Breast epithelium (tissue), 4 donors: ENCODE measurements around the gene HAND2. TPM values are rescaled to one million over a fixed set of nuclear protein-coding genes. Genes with fewer than 3 reads are reported as not detected.

ENCODE experiments used
- DNase-seq, 2 donors: peaks; one replicate each; pipeline ENCODE4 v3.0.0-alpha.2; 2019; ENCODE audit warnings: low spot score in 2 of 2
- H3K27ac ChIP-seq, 2 donors: fragments of 200-600 bp; sonication (generic) in 1 of 2; one replicate each; pipeline ENCODE4 v1.5.1; 2016 to 2019; ENCODE audit warnings: mild to moderate bottlenecking in 1 of 2
- H3K27me3 ChIP-seq, 2 donors: fragments of 200-600 bp; sonication (generic) in 1 of 2; one replicate each; pipeline versions ENCODE4 v1.5.1 to v1.6.0; 2017 to 2019; ENCODE audit warnings: control low read depth in 1 of 2, mild to moderate bottlenecking in 1 of 2
- H3K36me3 ChIP-seq: fragments of 200-600 bp; one replicate; pipeline ENCODE4 v1.5.1; 2019
- H3K4me1 ChIP-seq, 2 donors: fragments of 200-600 bp; sonication (generic); one replicate each; pipeline ENCODE4 v1.5.1; 2016 to 2019; ENCODE audit warnings: control low read depth in 1 of 2
- H3K4me3 ChIP-seq, 3 donors: fragments of 200-600 bp; sonication (generic); 1 replicate in 2 of 3; 2 replicates in 1 of 3; pipeline ENCODE4 v1.5.1; 2016 to 2019; ENCODE audit warnings: mild to moderate bottlenecking in 3 of 3, moderate library complexity in 2 of 3
- H3K9me3 ChIP-seq, 2 donors: fragments of 200-600 bp; sonication (generic) in 1 of 2; one replicate each; pipeline ENCODE4 v1.5.1; 2016 to 2019; ENCODE audit warnings: control low read depth in 1 of 2
- CTCF ChIP-seq, 3 donors: fragments of 450-650 bp; IDR thresholded peaks; one replicate each; pipeline ENCODE4 v1.5.1; 2016 to 2017; ENCODE audit warnings: antibody characterized with exemption in 3 of 3, mild to moderate bottlenecking in 3 of 3, moderate library complexity in 3 of 3
- POLR2A ChIP-seq: fragments of 450-650 bp; IDR thresholded peaks from one replicate; pipeline ENCODE4 v1.6.1; 2016; ENCODE audit warnings: antibody characterized with exemption, mild to moderate bottlenecking, moderate library complexity
- POLR2AphosphoS5 ChIP-seq, 3 donors: sonication (generic); formaldehyde crosslinking; IDR thresholded peaks; one replicate each; pipeline ENCODE4 v1.6.1; 2017; ENCODE audit warnings: antibody characterized with exemption in 3 of 3
- intact Hi-C: fragments of 100-400 bp; cut with DNase I; formaldehyde crosslinking; loops from one replicate; pipeline ENCODE4 v1.15.1; 2023; ENCODE audit warnings: low total_unique reads
- total RNA-seq, 3 donors: library from RNA; depleted of rRNA; stranded (reverse); fragments of >200 nt; gene quantifications; one replicate each; pipeline ENCODE4 v1.1.0, GENCODE V29; 2016

HAND2 gene
- total RNA-seq, 3 donors from 2014 or later = 10.5 to 29.6 (median 12.8) TPM

GRCh38 chr4:173506597-173507211, 23.3 kb downstream of the HAND2 start:
- Histone ChIP-seq H3K36me3 (no peaks in the 10 kb centered on the region), H3K4me3 (no peak overlapping the region), H3K27me3 (peaks cover 0 to 61% of the 10 kb centered on the region in 2 donors), H3K4me1 (no peaks in the 10 kb centered on the region), H3K27ac (no peak overlapping the region), H3K9me3 (no peaks in the 10 kb centered on the region)
- no peak for DNase-seq
- intact Hi-C loops = no loop called here
- TF ChIP-seq POLR2AphosphoS5 (IDR thresholded peaks at IDR 0.05) (no peak), POLR2A (no peak), CTCF (IDR thresholded peaks at IDR 0.05) (no peak)

- Histone ChIP-seq H3K4me3 (no peak overlapping the region), H3K27me3 (peaks cover 0 to 66% of the 10 kb centered on the region in 2 donors), H3K4me1 (no peaks in the 10 kb centered on the region), H3K27ac (no peak overlapping the region), H3K9me3 (no peaks in the 10 kb centered on the region), H3K36me3 (no peaks in the 10 kb centered on the region)
- no peak for DNase-seq
- TF ChIP-seq POLR2AphosphoS5 (IDR thresholded peaks at IDR 0.05) = no peak
- TF ChIP-seq CTCF (IDR thresholded peaks at IDR 0.05) = peak in 1 of 3 donors; percentile 43
- intact Hi-C loops = no loop called here
These were observed 24.0 kb downstream of the HAND2 start for GRCh38 chr4:173505924-173506518.

- no peak overlapping the region for H3K27ac ChIP-seq
- H3K4me1 ChIP-seq = no peaks in the 10 kb centered on the region
- H3K4me3 ChIP-seq = peak overlapping the region in 1 of 3 donors; percentile 22
- DNase-seq = no peak
- intact Hi-C loops = no loop called here
- H3K9me3 ChIP-seq = no peaks in the 10 kb centered on the region
- H3K27me3 ChIP-seq = peaks cover 0 to 62% of the 10 kb centered on the region in 2 donors
- no peaks in the 10 kb centered on the region for H3K36me3 ChIP-seq
- TF ChIP-seq POLR2AphosphoS5 (IDR thresholded peaks at IDR 0.05) (no peak), CTCF (IDR thresholded peaks at IDR 0.05) (no peak), POLR2A (no peak)
These were observed 25.9 kb downstream of the HAND2 start for GRCh38 chr4:173504181-173504503.

- intact Hi-C loops = no loop called here
- no peak overlapping the region for H3K27ac ChIP-seq
- TF ChIP-seq POLR2AphosphoS5 (IDR thresholded peaks at IDR 0.05) = no peak
- no peak for TF ChIP-seq CTCF (IDR thresholded peaks at IDR 0.05)
- TF ChIP-seq POLR2A = no peak
- DNase-seq = no peak
- H3K4me3 ChIP-seq = peak overlapping the region in 1 of 3 donors; percentile 22
- no peaks in the 10 kb centered on the region for H3K4me1 ChIP-seq
- H3K27me3 ChIP-seq = peaks cover 0 to 57% of the 10 kb centered on the region in 2 donors
- H3K36me3 ChIP-seq = no peaks in the 10 kb centered on the region
- H3K9me3 ChIP-seq = no peaks in the 10 kb centered on the region
These were observed 26.5 kb downstream of the HAND2 start for GRCh38 chr4:173503330-173504180.

- no peak for TF ChIP-seq CTCF (IDR thresholded peaks at IDR 0.05)
- TF ChIP-seq POLR2AphosphoS5 (IDR thresholded peaks at IDR 0.05) = no peak
- TF ChIP-seq POLR2A = no peak
- no peak for DNase-seq
- no peaks in the 10 kb centered on the region for H3K36me3 ChIP-seq
- H3K27me3 ChIP-seq = peaks cover 0 to 45% of the 10 kb centered on the region in 2 donors
- no peaks in the 10 kb centered on the region for H3K9me3 ChIP-seq
- no peaks in the 10 kb centered on the region for H3K4me1 ChIP-seq
- no peak overlapping the region for H3K4me3 ChIP-seq
- no peak overlapping the region for H3K27ac ChIP-seq
- intact Hi-C loops = no loop called here
These were observed 27.7 kb downstream of the HAND2 start for GRCh38 chr4:173502282-173502681.
